ENCODE measurements around the gene COL6A3.

GRCh38 chr2:237280229-237280628 is 133.7 kb downstream of the COL6A3 start:
- TF ChIP-seq CTCF (IDR thresholded peaks at IDR 0.05) (peak; percentile 27; the same call in 1 of the 2 replicates), JUND (IDR thresholded peaks at IDR 0.05) (peak; percentile 98), TAF1 (IDR thresholded peaks at IDR 0.05; ENCODE audit: borderline replicate concordance, low read depth, low read length) (no peak), CHD2 (IDR thresholded peaks at IDR 0.05; ENCODE audit: low read length, partially characterized antibody) (no peak), RFX5 (IDR thresholded peaks at IDR 0.05; ENCODE audit: low read length) (no peak), TCF12 (IDR thresholded peaks at IDR 0.05) (peak; percentile 95), FOXM1 (IDR thresholded peaks at IDR 0.05; ENCODE audit: low read depth) (peak; percentile 97), IRF3 (IDR thresholded peaks at IDR 0.05; ENCODE audit: low read depth, low read length) (no peak), RAD21 (IDR thresholded peaks at IDR 0.05; ENCODE audit: low read length) (no peak), ZBTB33 (IDR thresholded peaks at IDR 0.05; ENCODE audit: borderline replicate concordance, low read depth) (peak; percentile 76), USF2 (IDR thresholded peaks at IDR 0.05; ENCODE audit: borderline replicate concordance, low read depth, low read length) (no peak), ELF1 (IDR thresholded peaks at IDR 0.05) (peak; percentile 57; the same call in 1 of the 2 replicates)

All from SK-N-SH (cell line).